Glutamatergic neuron (in vitro differentiated cells): ENCODE results near the gene CAMTA1. TPM values are rescaled to one million over a fixed set of nuclear protein-coding genes. Genes with fewer than 3 reads are reported as not detected.

ENCODE experiments used
- DNase-seq: peaks from one replicate; pipeline ENCODE4 v3.0.0; 2022
- H3K27ac Mint-ChIP-seq: one replicate; pipeline ENCODE4 v1.8.0; 2020; ENCODE audit warnings: mild to moderate bottlenecking, mixed read lengths, inconsistent platforms; ENCODE audit not compliant: unreplicated experiment
- H3K27me3 Mint-ChIP-seq: one replicate; pipeline ENCODE4 v1.8.0; 2020; ENCODE audit warnings: mild to moderate bottlenecking, moderate library complexity, mixed read lengths, inconsistent platforms; ENCODE audit not compliant: unreplicated experiment
- H3K36me3 Mint-ChIP-seq: one replicate; pipeline ENCODE4 v1.8.0; 2020; ENCODE audit warnings: mild to moderate bottlenecking, mixed read lengths, inconsistent platforms; ENCODE audit not compliant: unreplicated experiment
- H3K4me1 Mint-ChIP-seq: one replicate; pipeline ENCODE4 v1.8.0; 2020; ENCODE audit warnings: mild to moderate bottlenecking, low read depth, mixed read lengths, inconsistent platforms; ENCODE audit not compliant: unreplicated experiment
- H3K4me3 Mint-ChIP-seq: one replicate; pipeline ENCODE4 v1.8.0; 2020; ENCODE audit warnings: mild to moderate bottlenecking, mixed read lengths, inconsistent platforms; ENCODE audit not compliant: unreplicated experiment
- H3K9me3 Mint-ChIP-seq: one replicate; pipeline ENCODE4 v1.8.0; 2020; ENCODE audit warnings: mild to moderate bottlenecking, moderate library complexity, mixed read lengths, inconsistent platforms; ENCODE audit not compliant: unreplicated experiment
- total RNA-seq: library from RNA; stranded (reverse); fragmentation: NEBNext Ultra II Directional; extraction: Animal tissue kit (Norgen Biotek cat#: 25700); gene quantifications from one replicate; pipeline ENCODE4 v1.2.1, GENCODE V29; 2021; ENCODE audit not compliant: unreplicated experiment
- TF ChIP-seq, protein P1 (sequence below): fragments of 200-600 bp; sonication (generic); IDR thresholded peaks from one replicate; pipeline ENCODE4 v1.5.0; 2021; ENCODE audit not compliant: partially characterized antibody, unreplicated experiment

CAMTA1 gene
- total RNA-seq, 1 donor from 2014 or later: 77.2 TPM

DNA sequence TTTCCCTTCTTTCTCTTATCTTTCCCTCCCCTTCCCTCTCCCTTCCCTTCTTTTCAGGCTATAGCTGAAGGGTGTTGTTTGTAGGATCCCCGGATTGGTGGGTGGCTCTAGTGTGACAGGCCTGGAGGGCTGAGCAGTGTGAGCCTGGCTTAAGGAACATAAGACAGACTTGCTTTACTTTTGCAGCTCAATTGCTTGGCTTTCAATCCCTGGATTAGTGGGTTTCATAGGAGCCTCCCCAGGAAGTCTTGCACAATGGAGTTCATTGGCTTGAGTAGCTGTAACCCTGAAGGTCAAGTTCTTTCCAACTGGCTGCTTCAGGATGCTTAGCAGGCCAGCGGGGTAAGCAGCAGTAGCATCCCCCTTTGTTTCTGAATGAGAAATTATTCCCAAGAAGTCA lies 126.7 kb downstream of the CAMTA1 start:
- peaks cover 8% of the 10 kb centered on the region for H3K27me3 Mint-ChIP-seq
- H3K36me3 Mint-ChIP-seq: peaks cover 8% of the 10 kb centered on the region
- H3K4me3 Mint-ChIP-seq: peak overlapping the region; percentile 53
- no peak for DNase-seq
- peaks cover 2% of the 10 kb centered on the region for H3K9me3 Mint-ChIP-seq
- peaks cover 11% of the 10 kb centered on the region for H3K4me1 Mint-ChIP-seq
- peak overlapping the region; percentile 45 for H3K27ac Mint-ChIP-seq
- TF ChIP-seq, protein P1, sequence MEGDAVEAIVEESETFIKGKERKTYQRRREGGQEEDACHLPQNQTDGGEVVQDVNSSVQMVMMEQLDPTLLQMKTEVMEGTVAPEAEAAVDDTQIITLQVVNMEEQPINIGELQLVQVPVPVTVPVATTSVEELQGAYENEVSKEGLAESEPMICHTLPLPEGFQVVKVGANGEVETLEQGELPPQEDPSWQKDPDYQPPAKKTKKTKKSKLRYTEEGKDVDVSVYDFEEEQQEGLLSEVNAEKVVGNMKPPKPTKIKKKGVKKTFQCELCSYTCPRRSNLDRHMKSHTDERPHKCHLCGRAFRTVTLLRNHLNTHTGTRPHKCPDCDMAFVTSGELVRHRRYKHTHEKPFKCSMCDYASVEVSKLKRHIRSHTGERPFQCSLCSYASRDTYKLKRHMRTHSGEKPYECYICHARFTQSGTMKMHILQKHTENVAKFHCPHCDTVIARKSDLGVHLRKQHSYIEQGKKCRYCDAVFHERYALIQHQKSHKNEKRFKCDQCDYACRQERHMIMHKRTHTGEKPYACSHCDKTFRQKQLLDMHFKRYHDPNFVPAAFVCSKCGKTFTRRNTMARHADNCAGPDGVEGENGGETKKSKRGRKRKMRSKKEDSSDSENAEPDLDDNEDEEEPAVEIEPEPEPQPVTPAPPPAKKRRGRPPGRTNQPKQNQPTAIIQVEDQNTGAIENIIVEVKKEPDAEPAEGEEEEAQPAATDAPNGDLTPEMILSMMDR: no peak

DNA sequence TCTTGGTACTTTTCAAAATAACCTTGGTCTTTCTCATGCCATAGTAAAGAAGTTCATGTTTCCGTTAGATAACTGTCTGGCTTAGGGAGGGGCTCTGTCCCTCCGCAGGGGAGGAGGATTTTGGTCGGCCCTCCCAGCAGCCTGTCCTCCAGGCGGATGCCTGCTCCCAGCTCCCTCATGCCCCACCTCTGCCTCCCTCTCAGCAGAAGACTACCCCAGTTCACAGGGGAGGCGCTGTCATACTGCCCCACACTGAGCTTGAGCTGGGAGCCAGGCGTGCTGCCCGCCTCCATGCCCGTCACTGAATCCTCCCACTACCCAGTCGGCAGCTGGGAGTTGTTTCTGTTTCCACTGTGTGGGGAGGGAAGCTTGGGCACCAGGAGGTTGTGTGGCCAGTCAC lies 127.3 kb downstream of the CAMTA1 start:
- no peak for DNase-seq
- Mint-ChIP-seq H3K9me3 (peaks cover 2% of the 10 kb centered on the region), H3K36me3 (peaks cover 8% of the 10 kb centered on the region), H3K4me1 (peaks cover 10% of the 10 kb centered on the region), H3K27me3 (peaks cover 11% of the 10 kb centered on the region), H3K4me3 (no peak overlapping the region), H3K27ac (no peak overlapping the region)
- TF ChIP-seq, protein P1: no peak

DNA sequence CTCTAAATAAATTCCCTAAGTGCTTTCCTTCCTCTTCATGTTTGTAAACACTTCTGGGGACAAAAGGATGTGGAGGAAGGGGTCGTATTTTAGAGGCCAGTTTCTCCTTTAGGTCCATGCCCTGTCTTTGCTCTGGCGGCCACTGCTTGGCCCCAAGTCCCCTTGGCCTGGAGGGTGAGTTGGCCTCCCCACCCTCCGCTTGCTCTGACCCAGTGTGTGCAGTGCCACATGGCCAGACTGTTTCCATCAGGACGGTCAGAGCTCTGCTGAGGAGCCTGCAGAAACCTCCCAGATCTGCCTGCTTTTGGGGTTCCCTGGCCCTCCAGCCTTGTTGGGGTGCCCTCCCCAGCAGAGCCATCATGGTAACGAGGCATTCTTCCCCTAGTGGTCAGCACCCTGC lies 127.8 kb downstream of the CAMTA1 start:
- H3K4me1 Mint-ChIP-seq: peaks cover 9% of the 10 kb centered on the region
- peaks cover 8% of the 10 kb centered on the region for H3K36me3 Mint-ChIP-seq
- no peak for DNase-seq
- TF ChIP-seq, protein P1: no peak
- peaks cover 11% of the 10 kb centered on the region for H3K27me3 Mint-ChIP-seq
- H3K9me3 Mint-ChIP-seq: peaks cover 2% of the 10 kb centered on the region
- no peak overlapping the region for H3K27ac Mint-ChIP-seq
- H3K4me3 Mint-ChIP-seq: no peak overlapping the region

DNA sequence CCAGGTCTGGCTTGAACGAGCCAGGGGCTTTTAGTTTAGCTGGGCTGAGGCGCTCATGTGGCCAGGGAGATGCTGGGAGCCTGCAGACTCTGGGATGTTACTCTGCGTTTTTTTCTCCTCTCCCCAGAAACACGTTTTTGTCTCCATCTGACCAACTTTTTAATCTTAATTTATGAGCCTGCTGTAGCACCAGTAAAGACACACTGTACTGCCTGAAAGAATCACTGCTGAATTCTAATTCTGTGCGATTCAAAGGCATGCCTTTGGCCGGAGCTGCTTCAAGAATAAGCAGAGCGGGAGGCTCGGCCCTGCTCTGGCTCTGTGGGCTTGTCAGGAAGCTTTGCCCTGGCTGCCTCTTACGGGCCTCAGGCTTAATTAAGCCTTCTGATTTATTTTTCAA lies 129.5 kb downstream of the CAMTA1 start:
- no peak overlapping the region for H3K27ac Mint-ChIP-seq
- no peak overlapping the region for H3K4me3 Mint-ChIP-seq
- TF ChIP-seq, protein P1: no peak
- peaks cover 7% of the 10 kb centered on the region for H3K27me3 Mint-ChIP-seq
- DNase-seq: no peak
- peaks cover 8% of the 10 kb centered on the region for H3K36me3 Mint-ChIP-seq
- H3K4me1 Mint-ChIP-seq: peaks cover 8% of the 10 kb centered on the region
- peaks cover 2% of the 10 kb centered on the region for H3K9me3 Mint-ChIP-seq

DNA sequence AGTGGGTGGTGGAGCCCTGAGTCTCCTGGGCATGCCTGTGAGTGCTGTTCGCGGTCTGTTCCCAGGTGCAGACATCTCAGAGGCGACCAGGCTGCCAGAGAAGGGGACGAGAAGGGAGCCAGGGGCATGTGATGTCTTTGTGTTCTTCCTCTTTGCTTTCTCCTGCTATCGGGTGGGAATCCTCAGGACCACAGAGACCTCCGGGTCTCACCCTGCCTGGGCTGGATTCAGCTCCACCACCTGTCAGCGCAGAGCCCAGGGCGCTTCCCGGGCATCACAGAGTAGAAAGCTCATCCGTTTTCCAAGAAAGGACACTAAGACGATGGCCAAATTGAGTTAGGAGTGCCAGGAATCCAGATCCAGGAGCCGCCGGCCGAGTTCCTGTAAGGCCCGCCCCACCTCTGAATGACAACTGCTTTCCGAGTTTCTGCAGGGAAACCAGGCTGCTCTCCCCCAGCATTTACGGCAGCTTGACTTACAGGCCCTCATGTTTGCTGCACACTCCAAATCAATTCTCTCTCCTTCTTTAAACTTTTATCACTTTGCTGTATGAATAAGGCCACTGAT lies 130.8 kb downstream of the CAMTA1 start:
- peaks cover 7% of the 10 kb centered on the region for H3K27me3 Mint-ChIP-seq
- H3K9me3 Mint-ChIP-seq: peaks cover 6% of the 10 kb centered on the region
- H3K36me3 Mint-ChIP-seq: peaks cover 10% of the 10 kb centered on the region
- DNase-seq: no peak
- H3K27ac Mint-ChIP-seq: no peak overlapping the region
- peaks cover 8% of the 10 kb centered on the region for H3K4me1 Mint-ChIP-seq
- H3K4me3 Mint-ChIP-seq: no peak overlapping the region
- TF ChIP-seq, protein P1: no peak
